HCT116 (cell line): ENCODE data around the gene BCO1. TPM values are rescaled to one million over a fixed set of nuclear protein-coding genes. Genes with fewer than 3 reads are reported as not detected.

ENCODE experiments used
- ATAC-seq: fragments of 200-7000 bp; cut with Tn5 transposase; 2 replicates; pipeline ENCODE4 v1.9.1; 2020; ENCODE audit warnings: mild to moderate bottlenecking, moderate library complexity
- BruUV-seq: library from RNA; stranded (reverse); fragments of 400-500 nt; replicated peaks from 2 replicates; lab custom pipeline; 2021; lab: Mats Ljungman, UMichigan
- CTCF ChIA-PET: fragments of 300-600 bp; sonication (Branson Sonifier 250); formaldehyde crosslinking; loops from one replicate; lab custom pipeline; 2021; ENCODE audit warnings: antibody characterized with exemption; lab: Charles Lee
- POLR2A ChIA-PET: fragments of 300-600, 350-600 bp; sonication (Branson Sonifier 250); formaldehyde crosslinking; loops from one replicate; lab custom pipeline; 2021; ENCODE audit warnings: antibody characterized with exemption; lab: Charles Lee
- RAD21 ChIA-PET, 2 experiments: fragments of 300-600 bp; sonication (Branson Sonifier 250); formaldehyde crosslinking; loops; one replicate each; lab custom pipeline; 2023; ENCODE audit warnings: low total read pairs in 2 of 2; ENCODE audit not compliant: uncharacterized antibody in 2 of 2, unreplicated experiment in 2 of 2, low non-redundant PET in 1 of 2; lab: Charles Lee
- DNase-seq: peaks from one replicate; pipeline ENCODE4 v3.0.0-alpha.2; 2010; ENCODE audit warnings: low read depth, low spot score
- H2AFZ ChIP-seq: fragments of 200-600 bp; shearing (Covaris generic), sonication (generic); 2 replicates; pipeline ENCODE4 v1.6.1; 2017; ENCODE audit warnings: low read depth, mixed run types, mixed read lengths, antibody characterized with exemption, low read length; ENCODE audit not compliant: poor library complexity, severe bottlenecking
- H3K27ac ChIP-seq: 2 replicates; pipeline ENCODE4 v1.5.1; 2012; ENCODE audit warnings: low read depth, low read length
- H3K27me3 ChIP-seq: fragments of 200-600 bp; sonication (generic); 2 replicates; pipeline ENCODE4 v1.6.1; 2016; ENCODE audit warnings: mixed run types, low read length, mixed read lengths; ENCODE audit not compliant: insufficient read depth
- H3K36me3 ChIP-seq, 2 experiments: fragments of 200-500 bp in 1 of 2; fragments of 200-600 bp in 1 of 2; sonication (Bioruptor generic) in 1 of 2; sonication (generic) in 1 of 2; 2 replicates each; pipeline versions ENCODE4 v1.5.1 to v1.6.1; 2014 to 2016; ENCODE audit warnings: low read length in 2 of 2, inconsistent platforms in 1 of 2, mixed read lengths in 1 of 2, mixed run types in 1 of 2; ENCODE audit not compliant: insufficient read depth in 2 of 2, control insufficient read depth in 1 of 2
- H3K4me1 ChIP-seq, 2 experiments: fragments of 200-600 bp in 1 of 2; sonication (generic) in 1 of 2; 2 replicates each; pipeline versions ENCODE4 v1.5.1 to v1.6.1; 2012 to 2017; ENCODE audit warnings: low read length in 2 of 2, inconsistent platforms in 1 of 2, mild to moderate bottlenecking in 1 of 2, mixed read lengths in 1 of 2, mixed run types in 1 of 2, moderate library complexity in 1 of 2; ENCODE audit not compliant: insufficient read depth in 2 of 2, control insufficient read depth in 1 of 2
- H3K4me2 ChIP-seq: fragments of 200-600 bp; sonication (generic); 2 replicates; pipeline ENCODE4 v1.6.1; 2017; ENCODE audit warnings: mixed run types, low read length, mixed read lengths
- H3K4me3 ChIP-seq, 2 experiments: fragments of 200-600 bp in 1 of 2; sonication (generic) in 1 of 2; replicated peaks in 1 of 2; 2 replicates each; pipeline ENCODE4 v1.5.1; 2011 to 2016; ENCODE audit warnings: low read length in 2 of 2, control low read depth in 1 of 2, low read depth in 1 of 2, mild to moderate bottlenecking in 1 of 2, mixed read lengths in 1 of 2, mixed run types in 1 of 2
- H3K79me2 ChIP-seq: fragments of 200-600 bp; sonication (generic); 2 replicates; pipeline ENCODE4 v1.6.1; 2017; ENCODE audit warnings: mild to moderate bottlenecking, mixed run types, low read length, moderate library complexity, mixed read lengths; ENCODE audit not compliant: insufficient read depth
- H3K9ac ChIP-seq: fragments of 200-600 bp; sonication (generic); 2 replicates; pipeline ENCODE4 v1.6.1; 2016; ENCODE audit warnings: low read length, mixed read lengths
- H3K9me2 ChIP-seq: fragments of 200-600 bp; sonication (generic), shearing (Covaris generic); 2 replicates; pipeline ENCODE4 v1.6.1; 2017; ENCODE audit warnings: mixed run types, mild to moderate bottlenecking, moderate library complexity; ENCODE audit not compliant: insufficient read depth
- H3K9me3 ChIP-seq, 2 experiments: fragments of 200-500 bp in 1 of 2; fragments of 200-600 bp in 1 of 2; sonication (Bioruptor generic) in 1 of 2; sonication (generic) in 1 of 2; 2 replicates each; pipeline ENCODE4 v1.6.1; 2014 to 2017; ENCODE audit warnings: low read length in 2 of 2, mixed read lengths in 2 of 2, inconsistent platforms in 1 of 2, low read depth in 1 of 2, mild to moderate bottlenecking in 1 of 2, mixed run types in 1 of 2, moderate library complexity in 1 of 2; ENCODE audit not compliant: control insufficient read depth in 1 of 2, insufficient read depth in 1 of 2
- H4K20me1 ChIP-seq: fragments of 200-600 bp; sonication (generic), shearing (Covaris generic); 2 replicates; pipeline ENCODE4 v1.6.1; 2017; ENCODE audit warnings: mixed run types, mild to moderate bottlenecking, moderate library complexity; ENCODE audit not compliant: insufficient read depth
- CBX3 ChIP-seq: IDR thresholded peaks from 2 replicates; pipeline ENCODE4 v1.6.1; 2012; ENCODE audit warnings: low read depth
- EGR1 ChIP-seq: IDR thresholded peaks from 2 replicates; pipeline ENCODE4 v1.6.1; 2012; ENCODE audit warnings: low read depth
- JUND ChIP-seq: IDR thresholded peaks from 2 replicates; pipeline ENCODE4 v1.6.1; 2012
- MAX ChIP-seq: IDR thresholded peaks from 2 replicates; pipeline ENCODE4 v1.6.1; 2012
- POLR2A ChIP-seq: IDR thresholded peaks from 2 replicates; pipeline ENCODE4 v1.7.0; 2011; ENCODE audit warnings: borderline replicate concordance; ENCODE audit not compliant: insufficient read depth, insufficient read length; ENCODE audit errors: extremely low read depth
- POLR2AphosphoS5 ChIP-seq: IDR thresholded peaks from 2 replicates; pipeline ENCODE4 v1.6.1; 2011; ENCODE audit warnings: mild to moderate bottlenecking, low read depth, low read length, moderate library complexity
- RAD21 ChIP-seq: IDR thresholded peaks from 2 replicates; pipeline ENCODE4 v1.6.1; 2012; ENCODE audit warnings: low read depth, mild to moderate bottlenecking
- SIN3A ChIP-seq: IDR thresholded peaks from 2 replicates; pipeline ENCODE4 v1.6.1; 2012; ENCODE audit warnings: low read depth
- SP1 ChIP-seq: IDR thresholded peaks from 2 replicates; pipeline ENCODE4 v1.6.1; 2012; ENCODE audit warnings: low read depth
- SRF ChIP-seq: IDR thresholded peaks from 2 replicates; pipeline ENCODE4 v1.6.1; 2012; ENCODE audit warnings: low read depth
- TCF7L2 ChIP-seq: IDR thresholded peaks from 2 replicates; pipeline ENCODE4 v1.7.0; 2011; ENCODE audit warnings: borderline replicate concordance, inconsistent platforms; ENCODE audit not compliant: insufficient read depth, insufficient read length; ENCODE audit errors: extremely low read depth
- YY1 ChIP-seq: IDR thresholded peaks from 2 replicates; pipeline ENCODE4 v1.6.1; 2011; ENCODE audit warnings: low read length, low read depth, moderate library complexity, mild to moderate bottlenecking; ENCODE audit not compliant: insufficient replicate concordance; ENCODE audit errors: extremely low read depth
- ZFX ChIP-seq: fragments of 450-650 bp; IDR thresholded peaks from 2 replicates; pipeline ENCODE4 v1.6.1; 2017
- ZNF274 ChIP-seq: fragments of 200-500 bp; sonication (Bioruptor generic); IDR thresholded peaks from 2 replicates; pipeline ENCODE4 v1.6.1; 2014; ENCODE audit warnings: mild to moderate bottlenecking, low read depth, low read length, inconsistent platforms
- intact Hi-C: fragments of 100-400 bp; cut with micrococcal nuclease; formaldehyde crosslinking; loops from 2 replicates; pipeline ENCODE4 v1.10.0; 2022
- total RNA-seq: library from RNA; stranded (reverse); gene quantifications from one replicate; pipeline ENCODE4 v1.2.1, GENCODE V29; 2021; ENCODE audit not compliant: unreplicated experiment

The BCO1 gene
- total RNA-seq, 1 experiment from 2014 or later, result not detected

GRCh38 chr16:81314603-81315270, 76.2 kb downstream of the BCO1 start, which contains the start of gene GAN:
GAN (plus strand) TSS chr16:81314962; CDS start chr16:81315114, 152 bp downstream.
- peaks cover 58% of the 10 kb centered on the region for H3K79me2 ChIP-seq
- peak within 1 kb of the TSS; percentile 73 for H3K9ac ChIP-seq
- BruUV-seq, result no TSS peak
- ChIA-PET POLR2A (interaction anchor here (0.7 to 1.0 kb wide), 3 partner anchors 10 to 277 kb away, joined by 3 to 4 read pairs (median 3); no protein-coding TSS in a partner anchor), CTCF (interaction anchor here (1.0 to 1.5 kb wide), 3 partner anchors 29 to 415 kb away, joined by 3 to 5 read pairs (median 4); no protein-coding TSS in a partner anchor)
- peaks cover 18 to 35% of the 10 kb centered on the region in 2 experiments for H3K4me1 ChIP-seq
- DNase-seq (peak; percentile 94), ATAC-seq (peak; percentile 93)
- peak within 1 kb of the TSS; percentile 83 for H3K4me2 ChIP-seq
- intact Hi-C loops, result loop anchor here (5.0 kb wide), 2 partner anchors 172 to 217 kb away; partner anchors contain the start of gene GCSH
- H3K36me3 ChIP-seq, result no peaks in the 10 kb centered on the region
- H3K27ac ChIP-seq, result peak within 1 kb of the TSS; percentile 78
- H4K20me1 ChIP-seq, result peaks cover 15% of the 10 kb centered on the region; the same call in 1 of the 2 replicates
- H3K27me3 ChIP-seq, result no peaks in the 10 kb centered on the region
- no peaks in the 10 kb centered on the region for H3K9me2 ChIP-seq
- no peak within 1 kb of the TSS for H2AFZ ChIP-seq
- peak within 1 kb of the TSS; percentile 69 to 92 for H3K4me3 ChIP-seq
- peak; percentile 94 for TF ChIP-seq MAX
- peak; percentile 77 for TF ChIP-seq YY1
- TF ChIP-seq SIN3A, result peak; percentile 95
- TF ChIP-seq CBX3, result peak; percentile 93
- TF ChIP-seq SRF, result peak; percentile 95
- peak; percentile 97 for TF ChIP-seq SP1
- TF ChIP-seq POLR2AphosphoS5, result peak; percentile 97
- peak; percentile 80; the same call in 1 of the 2 replicates for TF ChIP-seq ZFX
- no peak for TF ChIP-seq RAD21
- TF ChIP-seq TCF7L2, result peak; percentile 84
- TF ChIP-seq EGR1, result peak; percentile 100
- peak; percentile 97 for TF ChIP-seq POLR2A
- TF ChIP-seq JUND, result no peak
- no peak for TF ChIP-seq ZNF274
- TF ChIP-seq, all 23 proteins: peak for 11
- H3K9me3 ChIP-seq, result no peaks in the 10 kb centered on the region
- RAD21 ChIA-PET, result interaction anchor here in 1 of 2 experiments (0.7 kb wide), 1 partner anchor 404 kb away, joined by 6 read pairs; no protein-coding TSS in a partner anchor
